ENCODE data around the gene PAX1. TPM values are rescaled to one million over a fixed set of nuclear protein-coding genes. Genes with fewer than 3 reads are reported as not detected.
A peak's percentile ranks its signal among the peaks of the same experiment; 100 is the strongest.

Gene PAX1
- total and polyA plus RNA-seq, 8 donors = not detected

- H3K4me1 ChIP-seq = no peaks in the 10 kb centered on the region
- peaks cover 0 to 7% (median 0%) of the 10 kb centered on the region in 4 donors for H3K27me3 ChIP-seq
- no peak for FAIRE-seq
- no peak for DNase-seq
- intact Hi-C loops (cut with DNase I) = no loop called here
- H3K4me3 ChIP-seq = no peak overlapping the region
- no peak for ATAC-seq
- no peak for TF ChIP-seq CTCF (IDR thresholded peaks at IDR 0.05)
- H3K36me3 ChIP-seq = no peaks in the 10 kb centered on the region
- WGBS, 2 donors = 20% methylated on average over 8 of the region's 8 CpGs
- H3K9me3 ChIP-seq = no peaks in the 10 kb centered on the region
- no peak overlapping the region for H3K27ac ChIP-seq
These were observed 12.1 kb upstream of the PAX1 start for GRCh38 chr20:21693322-21693721.

- intact Hi-C loops (cut with DNase I) = no loop called here
- peaks cover 0 to 44% (median 0%) of the 10 kb centered on the region in 4 donors for H3K27me3 ChIP-seq
- H3K36me3 ChIP-seq = no peaks in the 10 kb centered on the region
- H3K9me3 ChIP-seq = no peaks in the 10 kb centered on the region
- DNase-seq (no peak), ATAC-seq (no peak), FAIRE-seq (no peak)
- no peak for TF ChIP-seq CTCF (IDR thresholded peaks at IDR 0.05)
- no peaks in the 10 kb centered on the region for H3K4me1 ChIP-seq
- no peak overlapping the region for H3K27ac ChIP-seq
- H3K4me3 ChIP-seq = no peak overlapping the region
- WGBS, 2 donors = 9 to 11% methylated on average over 9 of the region's 9 CpGs
These were observed 6.8 kb upstream of the PAX1 start for GRCh38 chr20:21698494-21699215.

- Histone ChIP-seq H3K4me3 (no peak overlapping the region), H3K36me3 (no peaks in the 10 kb centered on the region), H3K27ac (no peak overlapping the region), H3K9me3 (no peaks in the 10 kb centered on the region), H3K27me3 (peaks cover 0 to 49% (median 0%) of the 10 kb centered on the region in 4 donors), H3K4me1 (no peaks in the 10 kb centered on the region)
- no peak for TF ChIP-seq CTCF (IDR thresholded peaks at IDR 0.05)
- WGBS, 2 donors = 32 to 33% methylated on average over 8 of the region's 8 CpGs
- intact Hi-C loops (cut with DNase I) = no loop called here
- FAIRE-seq (no peak), DNase-seq (no peak), ATAC-seq (no peak)
These were observed 6.3 kb upstream of the PAX1 start for GRCh38 chr20:21699216-21699508.

GRCh38 chr20:21701171-21701876 lies 4.1 kb upstream of the PAX1 start:
- Histone ChIP-seq H3K4me3 (no peak overlapping the region), H3K27me3 (peaks cover 0 to 57% (median 0%) of the 10 kb centered on the region in 4 donors), H3K36me3 (no peaks in the 10 kb centered on the region), H3K9me3 (no peaks in the 10 kb centered on the region), H3K27ac (no peak overlapping the region), H3K4me1 (no peaks in the 10 kb centered on the region)
- TF ChIP-seq CTCF (IDR thresholded peaks at IDR 0.05) = no peak
- WGBS, 2 donors = 5 to 7% methylated on average over 33 of the region's 33 CpGs
- FAIRE-seq (no peak), DNase-seq (no peak), ATAC-seq (no peak)
- intact Hi-C loops (cut with DNase I) = no loop called here

GRCh38 chr20:21702016-21702415 lies 3.4 kb upstream of the PAX1 start:
- H3K4me1 ChIP-seq = no peaks in the 10 kb centered on the region
- intact Hi-C loops (cut with DNase I) = no loop called here
- no peaks in the 10 kb centered on the region for H3K36me3 ChIP-seq
- DNase-seq (peak in 1 of 6 donors; percentile 53), FAIRE-seq (no peak), ATAC-seq (no peak)
- H3K27ac ChIP-seq = no peak overlapping the region
- peaks cover 0 to 62% (median 0%) of the 10 kb centered on the region in 4 donors for H3K27me3 ChIP-seq
- 33 to 42% methylated on average over 14 of the region's 14 CpGs for WGBS, 2 donors
- no peaks in the 10 kb centered on the region for H3K9me3 ChIP-seq
- no peak overlapping the region for H3K4me3 ChIP-seq
- no peak for TF ChIP-seq CTCF (IDR thresholded peaks at IDR 0.05)

Data from pancreas (tissue), 10 donors.